UCSD-AML1 (cell line): Measurements from ENCODE around the gene TMEM63B.
"Not testable (repeated sequence)": the region's sequence is repeated elsewhere in the genome, so short reads cannot be mapped to it uniquely, and the experiment has no call there.

Experiments used
- DNase-seq: peaks from one replicate; lab custom pipeline; 2025; ENCODE audit not compliant: unreplicated experiment; lab: John Stamatoyannopoulos, UW

Gene TMEM63B

DNA sequence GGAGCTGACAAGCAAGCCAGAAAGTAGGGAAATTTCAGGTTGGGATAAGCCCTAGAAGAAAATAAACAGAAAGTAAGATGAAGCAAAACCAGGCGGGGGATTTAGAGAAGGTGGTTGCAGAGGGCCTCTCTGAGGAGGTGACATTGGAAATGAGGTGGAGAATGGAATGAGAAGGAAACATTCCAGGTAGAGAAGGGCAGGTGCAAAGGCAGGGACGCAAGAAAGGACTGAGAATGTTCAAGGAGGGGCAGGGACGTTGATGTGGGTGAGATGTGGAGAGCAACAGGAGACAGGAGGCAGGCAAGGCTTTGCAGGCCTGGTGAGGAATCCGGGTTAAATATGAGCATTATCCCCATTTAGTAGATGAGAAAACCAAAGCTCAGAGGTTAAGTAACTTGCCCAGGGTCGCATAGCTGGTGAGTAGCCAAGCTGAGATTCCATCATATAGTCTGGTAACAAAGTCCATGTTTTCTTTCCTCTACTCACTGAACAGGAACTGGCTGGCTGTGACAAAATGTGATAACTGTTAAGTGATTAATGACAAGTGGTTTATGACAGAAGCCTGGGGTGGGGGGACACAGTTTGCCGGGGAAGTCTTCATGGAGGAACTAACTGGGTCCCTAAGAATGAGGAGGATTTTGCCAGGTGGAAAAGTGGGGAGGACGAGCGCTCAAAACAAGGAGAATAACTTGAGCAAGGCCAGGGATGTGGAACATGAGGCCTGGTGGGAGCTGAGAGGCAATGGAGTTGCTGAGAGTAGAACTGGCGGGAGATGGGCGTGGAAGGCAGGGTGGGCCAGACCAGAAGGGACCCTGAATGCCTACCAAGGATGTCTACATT lies 32.7 kb upstream of the TMEM63B start:
- DNase-seq = no peak

DNA sequence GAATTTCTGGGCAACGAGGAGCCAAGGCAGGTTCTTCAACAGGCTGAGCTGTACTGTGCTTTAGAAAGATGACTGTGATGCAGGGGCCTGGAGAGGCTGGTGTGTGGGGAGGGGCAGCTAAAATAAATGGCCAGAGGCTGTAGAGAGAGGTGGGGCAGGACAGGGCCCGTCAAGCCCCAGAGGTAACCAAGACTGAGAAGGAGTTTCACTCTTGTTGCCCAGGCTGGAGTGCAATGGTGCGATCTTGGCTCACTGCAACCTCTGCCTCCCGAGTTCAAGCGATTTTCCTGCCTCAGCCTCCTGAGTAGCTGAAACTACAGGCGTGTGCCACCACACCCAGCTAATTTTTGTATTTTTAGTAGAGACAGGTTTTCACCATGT lies 32.1 kb upstream of the TMEM63B start:
- not testable (repeated sequence) for DNase-seq

DNA sequence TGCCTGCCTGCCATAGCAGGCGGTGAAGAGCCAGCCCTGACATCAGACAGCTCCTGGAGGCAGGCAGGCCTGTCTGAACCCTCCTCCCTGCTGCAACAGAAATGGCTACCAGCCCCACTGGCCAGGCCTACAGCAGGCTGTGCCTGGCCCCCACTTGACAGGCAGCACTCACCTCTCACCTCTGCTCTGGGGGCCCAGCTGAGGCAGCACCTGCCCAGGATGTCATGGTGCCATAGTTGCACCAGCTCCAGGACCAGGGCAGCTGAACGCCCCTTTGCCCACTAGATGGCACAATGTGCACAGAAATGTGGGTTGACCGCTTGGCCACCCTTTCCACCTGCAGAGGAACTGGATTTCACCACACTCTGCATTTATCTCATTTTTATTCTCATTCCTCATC lies 30.7 kb upstream of the TMEM63B start:
- peak; percentile 72 for DNase-seq

DNA sequence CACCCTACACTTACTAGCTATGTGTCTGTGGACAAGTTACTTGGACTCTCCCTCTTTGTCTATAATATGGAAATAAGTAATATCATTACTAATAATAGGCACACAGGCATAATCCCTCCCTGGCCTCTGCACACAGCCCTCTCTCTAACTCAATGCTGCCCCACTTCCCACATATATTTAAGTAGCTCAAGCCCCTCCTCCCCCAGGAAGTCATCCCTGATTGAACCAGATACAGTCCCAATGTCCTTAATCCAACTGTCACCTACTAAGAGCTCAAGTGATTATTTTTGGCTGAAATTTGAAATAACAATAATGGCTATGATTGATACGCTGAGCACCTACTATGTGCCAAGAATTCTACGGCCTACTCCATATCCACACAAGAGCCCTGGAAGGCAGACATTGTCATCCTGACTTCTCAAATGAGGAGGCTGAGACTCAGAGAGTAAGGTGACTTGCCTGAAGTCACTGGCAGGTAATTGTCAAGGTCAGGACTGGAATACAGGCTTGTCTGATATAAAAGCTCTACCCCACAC lies 29.5 kb upstream of the TMEM63B start:
- no peak for DNase-seq

DNA sequence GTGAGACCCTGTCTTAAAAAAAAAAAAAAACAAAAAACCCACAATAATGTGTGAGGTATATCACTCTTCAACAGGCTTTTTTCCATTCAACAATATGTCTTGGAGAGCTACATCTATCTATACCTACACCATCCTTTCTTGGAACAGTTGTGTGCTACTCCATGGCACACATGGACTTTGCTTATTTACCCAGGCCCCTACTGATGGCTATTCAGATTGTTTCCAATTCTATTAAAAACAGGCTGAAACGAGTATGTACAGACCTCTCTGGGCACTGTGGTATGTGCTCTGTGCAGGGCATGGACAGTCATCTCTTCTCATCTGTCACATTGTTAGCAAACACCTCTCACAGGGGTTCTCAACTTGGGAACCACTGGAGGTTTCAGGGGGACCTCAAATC lies 28.2 kb upstream of the TMEM63B start:
- DNase-seq = no peak

DNA sequence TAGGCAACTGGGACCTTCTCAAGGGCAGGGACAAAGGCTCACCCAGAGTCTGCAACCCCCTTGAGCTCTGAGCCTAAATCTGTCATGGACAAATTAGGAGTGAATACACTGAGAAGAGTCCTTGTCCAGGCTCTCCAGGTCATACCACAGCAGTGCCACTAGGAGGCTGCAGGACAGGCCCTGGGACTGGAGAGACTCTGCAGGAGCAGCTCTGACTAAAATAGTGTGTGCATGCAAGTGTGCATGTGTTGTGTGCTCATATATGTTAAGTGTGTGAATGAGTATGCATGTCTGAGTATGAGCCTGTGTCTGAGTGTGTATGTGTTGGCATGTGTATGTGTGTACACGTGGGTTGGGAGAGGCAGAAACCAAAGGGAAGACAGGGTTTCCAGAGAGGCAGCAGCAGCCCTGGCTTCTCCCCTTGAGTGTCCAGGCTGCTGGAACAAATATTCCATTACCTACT lies 27.2 kb upstream of the TMEM63B start:
- DNase-seq = peak; percentile 44

DNA sequence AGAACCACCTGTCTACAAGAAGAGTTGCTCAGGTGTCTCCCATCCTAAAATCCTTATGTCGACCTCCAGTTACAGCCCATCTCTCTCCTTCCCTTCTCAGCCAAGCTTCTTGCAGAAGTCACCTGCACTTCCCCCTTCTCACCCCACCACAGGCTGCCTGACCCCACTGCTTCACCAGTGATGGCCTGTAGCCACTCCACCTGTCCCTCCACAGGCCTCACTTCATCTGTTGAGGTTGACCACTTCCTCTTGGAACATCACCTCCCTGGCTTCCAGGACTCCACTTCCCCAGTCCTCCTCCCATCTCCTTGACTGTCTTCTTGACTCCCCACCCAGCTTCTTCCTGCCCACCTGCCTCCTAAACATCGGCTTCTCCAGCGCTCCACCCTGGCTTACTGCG lies 25.5 kb upstream of the TMEM63B start:
- DNase-seq = no peak

DNA sequence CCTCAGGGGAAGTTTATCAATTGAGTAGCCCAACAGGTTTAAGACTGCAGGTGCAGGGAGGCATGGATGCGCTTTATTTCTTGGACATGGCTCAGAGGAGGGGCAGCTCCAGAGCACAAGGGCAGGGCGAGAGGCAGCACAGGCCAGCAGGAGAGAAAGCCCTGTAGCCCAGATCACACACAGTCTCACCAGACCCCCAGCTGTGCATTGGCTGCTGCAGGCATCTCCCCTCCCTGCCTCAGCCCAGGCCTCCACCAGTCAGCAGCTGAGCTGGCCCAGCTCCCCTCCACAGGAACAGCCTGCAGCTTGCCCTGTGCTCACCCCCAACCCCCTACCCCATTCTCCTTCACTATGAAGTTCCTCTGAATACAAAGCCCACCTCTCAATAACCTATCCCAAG lies 24.8 kb upstream of the TMEM63B start:
- DNase-seq = no peak

DNA sequence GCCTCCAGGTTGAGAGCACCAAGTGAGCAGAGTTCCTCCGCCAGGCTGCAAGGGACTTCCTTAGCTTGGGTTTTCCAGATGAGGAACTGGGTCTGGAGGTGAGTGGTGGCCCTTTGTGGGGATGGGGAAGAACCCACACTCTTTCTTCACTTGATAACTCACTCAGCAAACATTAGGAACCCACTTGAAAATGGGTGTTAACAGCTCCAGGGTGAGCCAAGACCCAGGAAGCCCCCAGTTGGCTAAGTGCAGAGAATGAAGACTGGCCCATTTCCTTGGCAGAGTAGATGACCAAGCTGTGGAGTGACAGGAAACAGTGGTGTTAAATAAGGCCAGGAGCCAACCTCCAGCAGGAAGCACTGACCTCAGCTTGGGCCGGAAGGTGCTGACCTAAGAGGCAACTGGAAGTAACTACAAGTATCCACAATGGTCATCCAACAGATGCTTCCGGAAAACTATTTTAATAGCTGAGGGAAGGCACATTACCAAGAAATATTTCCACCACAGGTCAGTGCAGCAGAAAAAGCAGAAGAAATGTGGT lies 22.8 kb upstream of the TMEM63B start:
- DNase-seq = peak; percentile 68

DNA sequence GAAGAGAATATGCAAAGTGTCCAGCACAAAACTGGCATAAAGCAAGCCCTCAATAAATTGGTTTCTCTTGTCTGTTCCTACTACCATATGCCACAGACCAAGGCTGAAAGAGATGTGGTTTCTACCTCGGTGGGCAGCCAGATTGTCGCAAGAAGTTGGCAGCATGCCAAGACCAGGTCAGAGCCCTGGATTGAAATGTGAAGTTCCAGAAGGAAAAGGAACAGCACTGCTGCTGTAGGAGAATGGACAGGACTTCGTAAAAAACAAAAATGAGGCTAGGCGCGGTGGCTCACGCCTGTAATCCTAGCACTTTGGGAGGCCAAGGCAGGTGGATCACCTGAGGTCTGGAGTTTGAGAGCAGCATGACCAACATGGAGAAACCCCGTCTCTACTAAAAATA lies 22.2 kb upstream of the TMEM63B start:
- no peak for DNase-seq

DNA sequence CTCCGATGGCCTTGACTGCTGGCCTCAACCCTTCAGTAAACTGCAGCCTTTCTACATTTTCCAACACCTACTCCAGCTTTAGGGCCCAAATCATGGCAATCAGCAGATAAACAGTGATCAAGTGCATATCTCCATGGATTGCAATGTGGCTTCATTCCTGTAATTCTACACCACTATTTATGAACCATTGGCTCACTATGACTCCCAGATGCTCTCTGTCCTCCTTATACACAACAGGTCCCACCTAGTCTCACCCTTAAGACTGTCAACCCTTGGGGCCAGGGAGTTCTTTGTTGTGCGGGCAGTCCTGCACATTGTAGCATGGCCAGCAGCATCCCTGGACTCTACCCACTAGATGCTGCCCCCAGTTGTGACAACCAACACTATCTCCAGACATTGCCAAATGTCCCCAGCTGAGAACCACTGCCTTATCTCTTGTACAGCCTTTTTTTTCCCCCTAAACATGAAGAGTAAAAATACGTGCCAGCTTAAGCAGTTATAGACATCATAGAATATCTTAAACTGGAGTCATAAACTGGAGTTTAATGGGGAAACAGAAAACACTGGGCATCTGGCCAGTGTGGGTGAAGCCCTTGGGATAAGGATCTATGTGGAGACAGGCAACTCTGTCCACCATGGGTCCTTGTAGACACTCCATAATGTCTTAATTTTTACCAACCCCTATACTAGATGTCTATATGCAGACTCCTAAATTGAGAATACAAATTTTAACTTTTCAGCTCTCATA lies 21.2 kb upstream of the TMEM63B start:
- DNase-seq = no peak

DNA sequence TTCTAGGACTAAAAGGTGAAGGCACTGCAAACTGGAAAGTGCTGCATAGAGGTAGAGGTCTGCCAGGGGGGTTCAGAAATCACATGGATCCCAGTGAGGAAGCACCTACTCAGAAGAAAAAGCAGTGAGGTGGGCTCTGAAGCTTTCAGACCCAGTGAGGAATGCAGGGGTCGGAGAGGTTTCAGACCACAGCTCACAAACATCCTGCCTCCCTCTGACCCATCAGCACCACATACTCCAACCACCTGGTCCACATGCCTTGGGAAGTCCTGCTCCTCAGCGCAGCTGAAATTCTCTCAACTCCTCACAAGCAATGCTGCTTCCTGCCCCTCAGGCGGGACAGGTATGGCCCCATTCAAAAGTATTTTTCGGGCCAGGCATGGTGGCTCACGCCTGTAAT lies 20.3 kb upstream of the TMEM63B start:
- no peak for DNase-seq

DNA sequence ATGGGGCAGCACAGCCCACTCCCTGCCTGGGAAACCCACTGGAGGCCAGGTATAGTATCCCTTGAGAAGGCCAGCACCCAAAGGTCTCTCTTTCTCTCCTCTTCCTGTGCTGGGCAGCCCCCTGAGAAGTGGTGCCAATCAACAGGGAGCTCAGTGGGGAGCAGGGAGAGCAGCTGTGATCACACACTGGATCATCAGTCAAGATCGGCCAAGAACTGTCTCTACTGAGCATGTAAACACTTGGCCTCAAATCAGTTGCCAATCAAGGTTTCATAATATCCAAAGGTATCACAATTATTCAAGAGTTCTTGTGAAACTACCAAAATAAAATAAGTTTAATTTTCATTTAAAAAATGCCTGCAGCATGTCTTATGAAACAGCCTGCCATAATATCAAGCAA lies 18.9 kb upstream of the TMEM63B start:
- no peak for DNase-seq

DNA sequence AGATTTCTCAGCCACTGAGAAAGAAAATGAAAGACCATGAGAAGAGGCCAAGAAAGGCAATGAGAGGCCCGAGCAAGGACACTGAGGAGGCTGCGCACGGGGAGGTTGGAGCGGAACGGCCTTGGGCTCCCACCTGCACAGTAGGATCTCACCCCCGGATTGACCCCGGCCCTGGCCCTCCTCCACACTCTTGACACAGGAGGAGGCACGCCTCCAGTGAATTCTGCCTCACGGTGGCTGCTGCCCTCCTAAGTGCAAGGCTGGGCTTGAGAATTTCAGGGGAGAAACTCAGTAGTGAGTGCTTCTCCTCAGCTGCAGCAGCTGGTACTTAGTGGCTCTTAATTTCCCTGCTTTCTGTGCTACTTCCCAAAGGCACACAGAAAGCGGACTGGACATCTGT lies 18.1 kb upstream of the TMEM63B start:
- DNase-seq = no peak

DNA sequence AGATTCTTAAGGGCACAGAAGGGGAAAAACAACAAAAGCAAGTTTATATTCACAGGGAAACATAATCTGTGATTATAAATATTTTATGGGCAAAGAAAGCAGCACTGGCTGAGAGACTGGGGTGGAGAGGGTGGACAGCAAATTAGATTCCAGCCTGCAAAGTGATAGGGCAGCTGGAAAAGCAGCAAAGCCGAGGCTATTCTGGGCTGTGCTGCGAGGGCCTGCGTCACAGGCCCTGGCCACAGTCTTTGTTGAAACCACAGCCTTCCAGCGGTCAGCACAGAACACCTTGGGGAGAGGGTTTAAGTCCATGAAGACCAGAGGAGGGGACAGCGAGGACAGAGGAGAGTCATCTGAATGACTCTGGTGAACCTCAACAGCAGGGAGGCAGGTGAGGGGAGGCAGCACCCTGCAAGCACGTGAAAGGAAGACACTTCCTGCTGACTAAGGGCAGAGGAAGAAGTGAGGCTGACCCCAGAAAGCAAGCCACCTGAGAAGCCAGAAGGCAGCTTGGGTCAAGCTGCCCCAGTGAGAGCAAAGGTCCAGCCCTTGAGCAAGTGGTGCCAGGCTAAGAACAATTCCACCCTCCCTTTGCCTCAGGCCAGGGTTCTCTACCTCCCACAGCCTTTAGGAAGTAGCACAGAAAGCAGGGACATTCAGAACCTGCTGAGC lies 17.2 kb upstream of the TMEM63B start:
- no peak for DNase-seq

DNA sequence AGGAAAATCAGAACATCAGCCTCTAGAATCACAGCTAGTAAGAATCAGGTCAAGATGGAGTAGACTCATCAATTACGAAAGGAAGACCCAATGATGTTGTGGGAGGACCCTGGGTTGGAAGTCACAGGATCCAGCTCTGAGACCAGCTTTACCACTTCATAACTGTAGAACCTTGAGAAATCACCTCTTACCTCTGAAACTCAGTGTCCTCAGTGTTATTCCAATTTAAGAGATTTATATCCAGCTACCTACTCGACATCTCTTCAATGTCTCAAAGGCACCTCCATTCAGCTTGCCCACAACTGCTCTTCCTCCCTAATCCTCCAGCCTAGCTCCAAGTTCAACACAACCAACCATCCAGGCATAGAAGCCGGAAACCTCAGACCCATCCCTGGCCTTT lies 16.4 kb upstream of the TMEM63B start:
- DNase-seq = no peak

DNA sequence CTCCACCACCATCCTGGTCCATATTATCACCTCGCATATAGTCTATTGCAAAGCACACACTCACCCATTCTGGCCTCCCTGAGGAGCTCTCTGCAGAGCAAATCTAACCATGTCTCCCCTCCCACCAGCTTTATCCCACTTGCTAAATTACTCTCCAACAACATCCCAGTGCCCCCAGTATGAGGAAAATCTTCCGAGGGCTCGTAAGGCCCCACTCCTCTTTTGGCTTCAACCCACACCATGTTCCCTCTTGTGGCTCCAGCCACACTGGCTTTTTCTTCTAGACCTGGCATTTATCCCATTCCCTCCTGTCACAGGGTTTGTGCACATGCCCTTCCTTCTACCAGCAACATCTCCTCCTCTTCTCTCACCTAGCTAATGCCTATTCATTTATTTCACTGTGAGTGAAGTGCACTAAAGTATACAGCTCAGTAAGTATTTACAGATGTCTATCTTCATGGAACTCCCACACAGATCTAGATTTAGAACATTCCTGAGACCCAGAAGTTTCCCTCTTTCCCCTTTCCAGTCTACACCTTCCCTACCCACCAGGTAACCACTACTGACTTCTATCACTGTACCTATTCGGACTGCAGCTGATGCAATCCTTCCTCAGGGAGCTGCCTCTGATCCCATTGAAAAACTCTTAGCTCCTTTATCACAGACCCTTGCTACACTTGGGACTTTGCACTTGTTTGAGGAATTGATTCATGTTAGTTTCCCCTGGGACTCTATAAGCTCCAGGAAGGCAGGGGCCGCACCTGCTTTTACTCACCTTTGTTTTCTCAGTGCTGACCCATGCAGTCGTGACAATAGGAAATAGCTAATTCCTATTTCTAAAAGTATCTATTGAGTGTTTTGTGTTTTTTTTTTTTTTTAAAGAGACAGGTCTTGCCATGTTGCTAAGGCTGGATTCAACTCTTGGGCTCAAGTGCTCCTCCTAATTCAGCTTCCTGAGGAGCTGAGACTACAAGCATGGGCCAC lies 15.6 kb upstream of the TMEM63B start:
- no peak for DNase-seq

DNA sequence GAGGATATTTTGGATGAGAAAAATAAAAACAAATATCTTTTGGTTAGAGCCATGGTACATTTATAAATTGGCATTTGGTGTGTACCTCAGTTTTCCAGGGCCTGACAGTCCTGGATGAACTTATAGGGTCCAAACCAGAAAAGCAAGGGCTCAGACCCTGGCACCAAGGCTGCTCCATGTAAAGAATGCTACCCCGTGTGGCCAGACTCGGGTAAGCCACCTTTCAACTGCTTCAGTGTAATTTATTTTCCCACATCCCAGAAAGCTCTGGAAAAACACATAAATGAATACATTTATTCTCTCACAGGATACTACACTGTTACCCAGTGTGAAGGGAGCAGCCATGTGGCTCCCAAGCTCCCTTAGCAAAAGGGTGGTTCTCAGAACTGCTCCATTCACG lies 13.9 kb upstream of the TMEM63B start:
- no peak for DNase-seq

DNA sequence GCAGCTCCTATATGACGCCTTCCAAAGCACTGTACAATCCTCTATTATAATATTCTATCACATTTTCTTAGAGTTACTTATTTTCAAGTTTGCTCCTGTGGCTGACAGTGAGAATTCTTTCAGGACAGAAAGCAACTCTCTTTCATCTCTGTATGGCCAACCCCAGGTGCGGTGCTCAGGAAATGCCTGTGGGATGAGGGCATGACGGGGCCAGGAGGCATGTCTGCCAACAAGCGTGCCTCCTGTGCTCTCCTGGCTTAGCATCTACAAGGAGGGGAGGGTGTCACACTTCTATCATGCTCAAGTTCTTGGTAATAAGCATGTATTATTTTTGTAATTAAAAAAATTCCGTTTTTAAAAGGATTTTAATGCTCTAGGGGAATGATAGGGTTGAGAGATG lies 11.5 kb upstream of the TMEM63B start:
- DNase-seq = no peak
